Activated CD4-positive, alpha-beta T cell treated with anti-CD3 and anti-CD28 coated beads, Interleukin-2, amount 10 ng/mL, durations not matched to agents 7 days and 5 days (primary cell): ENCODE results near the gene AGTRAP. TPM values are rescaled to one million over a fixed set of nuclear protein-coding genes. Genes with fewer than 3 reads are reported as not detected.

Experiments
- CTCF ChIA-PET: fragments of 350-600 bp; sonication (Branson Sonifier 250); formaldehyde crosslinking; loops from one replicate; lab custom pipeline; 2021; ENCODE audit warnings: antibody characterized with exemption; lab: Charles Lee
- POLR2A ChIA-PET: fragments of 350-600 bp; sonication (Branson Sonifier 250); formaldehyde crosslinking; loops from one replicate; lab custom pipeline; 2021; ENCODE audit warnings: antibody characterized with exemption; lab: Charles Lee
- DNase-seq: peaks from one replicate; pipeline ENCODE4 v3.0.0-alpha.2; 2020
- H3K27ac Mint-ChIP-seq: one replicate; pipeline ENCODE4 v1.8.0; 2021; ENCODE audit warnings: mild to moderate bottlenecking, moderate library complexity, mixed read lengths
- H3K27me3 Mint-ChIP-seq: one replicate; pipeline ENCODE4 v1.8.0; 2021; ENCODE audit warnings: mixed read lengths
- H3K36me3 Mint-ChIP-seq: one replicate; pipeline ENCODE4 v1.8.0; 2021; ENCODE audit warnings: low read depth, mixed read lengths
- H3K4me1 Mint-ChIP-seq: one replicate; pipeline ENCODE4 v1.8.0; 2021; ENCODE audit warnings: mixed read lengths
- H3K4me3 Mint-ChIP-seq: one replicate; pipeline ENCODE4 v1.8.0; 2021; ENCODE audit warnings: mild to moderate bottlenecking, moderate library complexity, mixed read lengths
- H3K9me3 Mint-ChIP-seq: one replicate; pipeline ENCODE4 v1.8.0; 2021; ENCODE audit warnings: mixed read lengths
- total RNA-seq, 2 experiments: library from RNA; stranded (reverse); gene quantifications; one replicate each; pipeline ENCODE4 v1.2.3, GENCODE V29; 2021

AGTRAP gene
- total RNA-seq, 2 experiments from 2014 or later, result 41.3 to 42.7 TPM

DNA sequence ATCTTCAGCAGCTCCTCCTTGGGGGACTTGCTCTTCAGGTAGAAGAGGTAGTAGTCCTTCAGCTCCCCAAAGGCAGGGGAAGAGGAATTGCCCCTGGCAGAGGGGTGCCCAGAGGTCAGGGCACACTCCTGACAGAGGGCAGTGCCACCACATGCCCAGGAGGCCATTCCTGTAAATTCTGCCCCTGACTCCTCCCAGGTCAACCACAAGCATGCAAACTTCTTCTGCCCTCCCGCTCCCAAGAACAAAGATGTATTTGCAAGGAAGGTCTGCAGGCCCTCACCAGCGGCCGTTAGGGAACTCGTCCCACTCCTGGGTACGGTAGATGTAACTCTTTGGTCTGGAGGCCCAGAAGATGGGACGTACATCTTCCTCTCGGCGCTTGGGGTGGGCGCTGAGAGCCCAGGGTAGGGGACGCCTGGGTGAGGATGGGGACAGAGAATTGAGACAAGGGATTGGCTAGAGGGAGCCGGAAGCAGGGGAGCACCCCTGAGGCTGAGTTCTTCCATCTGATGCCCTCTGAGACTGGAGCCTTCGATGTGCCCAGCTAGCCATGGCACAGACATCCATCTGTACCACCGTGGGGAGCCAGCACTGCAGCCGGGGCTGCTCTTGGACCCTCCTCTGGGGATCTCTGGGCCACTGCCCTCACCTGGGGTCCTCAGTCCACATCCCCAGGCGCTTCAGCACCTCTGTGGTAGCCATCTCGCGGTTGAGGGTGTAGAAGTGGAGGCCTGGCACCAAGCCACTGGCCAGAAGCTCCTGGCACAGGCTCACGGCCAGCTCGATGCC is 58.7 kb downstream of the AGTRAP start:
- Mint-ChIP-seq H3K36me3 (peaks cover 16% of the 10 kb centered on the region), H3K9me3 (no peaks in the 10 kb centered on the region), H3K27me3 (no peaks in the 10 kb centered on the region), H3K4me3 (no peak overlapping the region), H3K4me1 (no peaks in the 10 kb centered on the region), H3K27ac (no peak overlapping the region)
- CTCF ChIA-PET, result interaction anchor here (0.6 to 3.1 kb wide), 2 partner anchors 9 to 1927 kb away, joined by 3 to 13 read pairs; no protein-coding TSS in a partner anchor
- DNase-seq, result no peak
- POLR2A ChIA-PET, result no interaction called here

DNA sequence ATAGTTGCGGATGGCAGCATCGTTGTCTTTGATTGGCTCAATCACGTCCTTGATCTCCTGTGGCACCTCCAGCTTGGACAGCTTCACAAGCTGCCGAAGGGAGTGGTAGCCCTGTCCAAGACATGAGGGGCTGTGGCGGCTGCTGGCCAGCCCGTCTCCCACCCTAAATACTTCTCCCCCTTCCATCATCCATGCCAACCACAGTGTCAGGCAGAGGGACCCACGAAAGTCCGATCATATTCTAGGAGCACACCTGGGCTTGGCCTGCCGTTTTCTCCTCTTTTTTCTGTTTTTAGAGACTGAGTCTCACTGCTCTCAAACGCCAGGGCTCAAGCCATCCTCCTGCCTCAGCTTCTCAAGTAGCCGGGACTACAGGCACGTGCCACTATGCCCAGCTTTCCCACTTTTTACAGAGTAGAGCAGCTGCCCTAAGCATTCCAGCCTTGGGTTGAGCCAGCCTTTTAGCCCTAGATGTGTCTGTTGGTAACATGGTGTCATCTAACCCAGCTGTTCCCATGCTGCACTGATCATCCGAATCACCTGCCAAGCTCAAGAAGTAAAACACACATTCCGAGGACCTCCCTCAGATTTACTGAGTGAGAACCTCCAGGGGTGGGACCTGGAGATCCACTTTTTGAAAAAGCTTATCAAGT is 59.4 kb downstream of the AGTRAP start:
- ChIA-PET POLR2A (no interaction called here), CTCF (interaction anchor here (0.6 to 3.1 kb wide), 3 partner anchors 10 to 1927 kb away, joined by 3 to 13 read pairs (median 4); no protein-coding TSS in a partner anchor)
- Mint-ChIP-seq H3K36me3 (peaks cover 20% of the 10 kb centered on the region), H3K27ac (no peak overlapping the region), H3K4me3 (no peak overlapping the region), H3K9me3 (no peaks in the 10 kb centered on the region), H3K27me3 (no peaks in the 10 kb centered on the region), H3K4me1 (no peaks in the 10 kb centered on the region)
- no peak for DNase-seq

DNA sequence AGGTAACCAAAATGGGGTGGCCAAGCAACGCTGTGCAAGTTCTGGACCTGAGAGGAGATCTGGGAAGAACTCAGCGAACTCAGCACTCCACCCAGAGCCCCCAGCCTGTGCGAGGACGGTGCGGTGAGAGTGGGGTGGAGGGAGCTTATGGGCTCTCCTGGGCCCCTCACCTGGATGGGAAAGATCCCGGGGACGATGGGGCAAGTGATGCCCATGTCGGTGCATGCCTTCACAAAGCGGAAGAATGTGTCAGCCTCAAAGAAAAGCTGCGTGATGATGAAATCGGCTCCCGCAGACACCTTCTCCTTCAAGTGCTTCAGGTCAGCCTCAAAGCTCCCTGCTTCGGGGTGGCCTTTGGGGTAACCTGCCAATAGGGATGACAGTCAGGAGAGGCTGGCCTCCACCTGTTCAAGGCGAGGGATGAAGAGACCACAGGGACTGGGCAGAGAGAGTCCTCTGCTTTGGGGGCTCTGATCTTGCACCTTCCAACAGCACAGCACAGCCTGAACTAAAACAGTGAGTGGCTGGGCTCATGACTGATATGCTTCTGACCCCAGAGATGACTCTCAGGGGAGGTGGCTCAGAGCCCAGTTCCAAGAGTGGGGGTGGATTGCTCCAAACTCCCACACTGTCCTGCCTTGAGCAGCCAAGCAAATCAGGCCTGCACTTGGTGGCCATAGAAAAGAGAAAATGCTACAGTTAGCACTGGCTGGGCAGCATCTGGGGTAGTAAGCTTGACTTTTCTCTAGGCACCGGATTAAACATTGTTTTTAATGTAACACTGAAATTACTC is 60.3 kb downstream of the AGTRAP start:
- no peaks in the 10 kb centered on the region for H3K9me3 Mint-ChIP-seq
- peaks cover 28% of the 10 kb centered on the region for H3K36me3 Mint-ChIP-seq
- no peaks in the 10 kb centered on the region for H3K27me3 Mint-ChIP-seq
- H3K27ac Mint-ChIP-seq, result no peak overlapping the region
- no peak overlapping the region for H3K4me3 Mint-ChIP-seq
- H3K4me1 Mint-ChIP-seq, result peaks cover 2% of the 10 kb centered on the region
- ChIA-PET CTCF (interaction anchor here (0.6 to 3.1 kb wide), 3 partner anchors 11 to 1888 kb away, joined by 3 to 13 read pairs (median 4); no protein-coding TSS in a partner anchor), POLR2A (no interaction called here)
- DNase-seq, result no peak

DNA sequence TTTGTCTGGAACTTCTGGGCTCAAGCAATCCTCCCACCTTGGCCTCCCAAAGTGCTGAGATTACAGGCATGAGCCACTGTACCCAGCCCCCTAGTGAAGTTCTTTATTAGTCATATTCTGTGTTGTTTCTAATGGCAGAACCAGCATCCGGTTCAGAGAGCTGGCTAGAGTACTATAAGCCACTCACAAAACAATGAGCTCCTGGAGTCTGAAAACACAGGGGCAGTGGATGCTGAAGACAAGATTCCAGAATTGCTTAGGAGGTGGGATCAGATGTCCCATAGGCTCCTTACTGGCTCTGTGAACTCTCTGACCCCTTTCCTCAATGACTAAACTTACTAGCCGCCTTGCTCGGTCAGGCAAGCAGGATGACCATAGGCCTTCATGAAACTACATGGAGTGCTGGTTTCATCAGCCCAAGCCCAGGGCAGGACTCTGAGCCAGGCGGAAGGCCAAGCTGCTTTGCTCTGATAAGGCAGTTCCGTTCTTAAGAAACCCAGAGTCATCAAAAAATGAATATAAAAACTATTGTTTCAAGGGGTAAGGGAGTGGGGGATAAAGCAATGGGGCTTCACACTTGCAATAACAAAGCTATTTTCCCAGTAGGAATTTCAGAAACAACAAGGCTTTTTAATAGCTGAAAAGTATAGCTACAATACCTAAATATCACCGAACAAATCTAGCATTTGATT is 61.7 kb downstream of the AGTRAP start:
- H3K4me3 Mint-ChIP-seq, result no peak overlapping the region
- DNase-seq, result no peak
- peaks cover 31% of the 10 kb centered on the region for H3K36me3 Mint-ChIP-seq
- CTCF ChIA-PET, result interaction anchor here (1.1 to 1.4 kb wide), 3 partner anchors 13 to 760 kb away, joined by 3 to 5 read pairs (median 3); no protein-coding TSS in a partner anchor
- H3K4me1 Mint-ChIP-seq, result peaks cover 14% of the 10 kb centered on the region
- H3K27me3 Mint-ChIP-seq, result no peaks in the 10 kb centered on the region
- POLR2A ChIA-PET, result no interaction called here
- no peaks in the 10 kb centered on the region for H3K9me3 Mint-ChIP-seq
- no peak overlapping the region for H3K27ac Mint-ChIP-seq

- Mint-ChIP-seq H3K36me3 (peaks cover 31% of the 10 kb centered on the region), H3K4me1 (peaks cover 27% of the 10 kb centered on the region), H3K27ac (no peak overlapping the region), H3K4me3 (no peak overlapping the region), H3K9me3 (no peaks in the 10 kb centered on the region), H3K27me3 (no peaks in the 10 kb centered on the region)
- DNase-seq, result no peak
- CTCF ChIA-PET, result interaction anchor here (1.4 kb wide), 2 partner anchors 14 to 761 kb away, joined by 3 to 5 read pairs; no protein-coding TSS in a partner anchor
- POLR2A ChIA-PET, result no interaction called here
These were observed 63.2 kb downstream of the AGTRAP start for GRCh38 chr1:11799099-11799498.

GRCh38 chr1:11799896-11800295 is 64.0 kb downstream of the AGTRAP start:
- H3K9me3 Mint-ChIP-seq, result no peaks in the 10 kb centered on the region
- H3K27ac Mint-ChIP-seq, result no peak overlapping the region
- CTCF ChIA-PET, result no interaction called here
- peaks cover 25% of the 10 kb centered on the region for H3K36me3 Mint-ChIP-seq
- H3K4me1 Mint-ChIP-seq, result peaks cover 35% of the 10 kb centered on the region
- no peak for DNase-seq
- H3K4me3 Mint-ChIP-seq, result no peak overlapping the region
- POLR2A ChIA-PET, result no interaction called here
- H3K27me3 Mint-ChIP-seq, result no peaks in the 10 kb centered on the region

GRCh38 chr1:11800391-11800755 is 64.4 kb downstream of the AGTRAP start:
- no peaks in the 10 kb centered on the region for H3K9me3 Mint-ChIP-seq
- peaks cover 25% of the 10 kb centered on the region for H3K36me3 Mint-ChIP-seq
- CTCF ChIA-PET, result no interaction called here
- H3K27me3 Mint-ChIP-seq, result no peaks in the 10 kb centered on the region
- H3K4me3 Mint-ChIP-seq, result no peak overlapping the region
- DNase-seq, result no peak
- peaks cover 39% of the 10 kb centered on the region for H3K4me1 Mint-ChIP-seq
- no peak overlapping the region for H3K27ac Mint-ChIP-seq
- POLR2A ChIA-PET, result no interaction called here

Other genes starting within 250 kb of the AGTRAP start
- 1 to 10 TPM; 1.8 to 2.1 TPM for gene FBXO2, start 81.7 kb upstream of the AGTRAP start, total RNA-seq
- gene FBXO44, start 81.3 kb upstream of the AGTRAP start, total RNA-seq, result 10 to 100 TPM; 32.6 to 37.8 TPM
- 10 to 100 TPM; 28.1 to 29.6 TPM for gene FBXO6, start 71.9 kb upstream of the AGTRAP start, total RNA-seq
- 10 to 100 TPM; 68.7 to 73.3 TPM for gene MAD2L2, start 55.0 kb upstream of the AGTRAP start, total RNA-seq
- gene DRAXIN, start 44.4 kb upstream of the AGTRAP start, total RNA-seq, result under 1 TPM; 0.54 to 0.62 TPM
- gene C1orf167, start 26.1 kb downstream of the AGTRAP start, total RNA-seq, result not detected
- gene MTHFR, start 69.8 kb downstream of the AGTRAP start, total RNA-seq, result 10 to 100 TPM; 23.8 to 29.0 TPM
- gene CLCN6, start 70.1 kb downstream of the AGTRAP start, total RNA-seq, result 10 to 100 TPM; 13.2 to 15.7 TPM
- not detected for gene NPPA, start 111.6 kb downstream of the AGTRAP start, total RNA-seq
- gene NPPB, start 122.8 kb downstream of the AGTRAP start, total RNA-seq, result not detected
- 10 to 100 TPM; 35.1 to 36.8 TPM for gene KIAA2013, start 190.3 kb downstream of the AGTRAP start, total RNA-seq
- gene PLOD1, start 198.6 kb downstream of the AGTRAP start, total RNA-seq, result 10 to 100 TPM; 10.5 to 11.1 TPM
- 10 to 100 TPM; 46.3 to 60.3 TPM for gene MFN2, start 244.3 kb downstream of the AGTRAP start, total RNA-seq